Prostate gland (tissue), 2 donors: ENCODE measurements around the gene CPLANE2.

Experiments used
- POLR2AphosphoS5 ChIP-seq: sonication (generic); formaldehyde crosslinking; IDR thresholded peaks from one replicate; pipeline ENCODE4 v1.6.1; 2017; ENCODE audit warnings: antibody characterized with exemption
- TF ChIP-seq, protein P1 (sequence below), 4 experiments: fragments of 200-600 bp in 2 of 4; fragments of 450-650 bp in 2 of 4; sonication (generic) in 2 of 4; IDR thresholded peaks; 1 replicate in 3 of 4; 2 replicates in 1 of 4; pipeline ENCODE4 v1.5.1; 2016 to 2019; ENCODE audit warnings: antibody characterized with exemption in 4 of 4, mild to moderate bottlenecking in 2 of 4, moderate library complexity in 2 of 4

DNA sequence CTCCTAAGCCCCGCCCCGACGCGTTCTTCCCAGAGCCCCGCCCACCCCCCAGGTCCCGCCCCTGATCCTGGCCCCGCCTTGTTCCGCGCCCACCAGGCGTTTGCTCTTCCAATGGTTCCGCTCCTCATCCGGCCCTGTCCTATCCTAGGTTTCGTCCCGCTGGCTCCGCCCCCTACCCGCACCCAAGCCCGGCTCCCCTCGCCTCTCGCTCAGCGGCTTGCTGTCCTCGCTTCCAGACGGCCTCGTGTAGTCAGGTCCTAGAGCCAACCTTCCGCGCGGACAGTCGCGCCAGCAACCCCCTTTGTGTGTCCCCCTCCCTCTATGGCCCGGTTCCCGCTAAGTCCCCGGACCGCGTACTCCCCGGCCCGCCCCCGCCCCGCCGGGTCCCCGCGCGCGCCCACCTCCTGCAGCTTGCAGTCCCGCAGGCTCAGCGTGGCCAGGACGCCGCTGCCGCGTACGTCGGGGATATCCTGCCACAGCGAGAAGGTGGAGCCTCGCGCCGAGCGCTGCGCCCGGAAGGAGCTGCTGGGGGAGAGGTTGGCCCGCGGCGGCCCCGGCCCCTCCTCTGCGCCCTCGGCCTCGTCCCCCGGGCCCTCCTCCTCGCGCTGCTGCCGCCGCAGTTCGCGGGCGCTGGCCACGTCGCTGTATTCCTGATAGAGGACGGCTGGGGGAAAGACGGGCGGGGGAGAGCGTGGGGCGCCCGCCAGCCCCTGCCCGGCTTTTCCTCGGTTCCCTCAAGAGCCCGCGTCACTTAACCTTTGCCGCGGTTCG, 30.3 kb downstream of the CPLANE2 start:
- peak; percentile 81 for TF ChIP-seq POLR2AphosphoS5
- TF ChIP-seq, protein P1, sequence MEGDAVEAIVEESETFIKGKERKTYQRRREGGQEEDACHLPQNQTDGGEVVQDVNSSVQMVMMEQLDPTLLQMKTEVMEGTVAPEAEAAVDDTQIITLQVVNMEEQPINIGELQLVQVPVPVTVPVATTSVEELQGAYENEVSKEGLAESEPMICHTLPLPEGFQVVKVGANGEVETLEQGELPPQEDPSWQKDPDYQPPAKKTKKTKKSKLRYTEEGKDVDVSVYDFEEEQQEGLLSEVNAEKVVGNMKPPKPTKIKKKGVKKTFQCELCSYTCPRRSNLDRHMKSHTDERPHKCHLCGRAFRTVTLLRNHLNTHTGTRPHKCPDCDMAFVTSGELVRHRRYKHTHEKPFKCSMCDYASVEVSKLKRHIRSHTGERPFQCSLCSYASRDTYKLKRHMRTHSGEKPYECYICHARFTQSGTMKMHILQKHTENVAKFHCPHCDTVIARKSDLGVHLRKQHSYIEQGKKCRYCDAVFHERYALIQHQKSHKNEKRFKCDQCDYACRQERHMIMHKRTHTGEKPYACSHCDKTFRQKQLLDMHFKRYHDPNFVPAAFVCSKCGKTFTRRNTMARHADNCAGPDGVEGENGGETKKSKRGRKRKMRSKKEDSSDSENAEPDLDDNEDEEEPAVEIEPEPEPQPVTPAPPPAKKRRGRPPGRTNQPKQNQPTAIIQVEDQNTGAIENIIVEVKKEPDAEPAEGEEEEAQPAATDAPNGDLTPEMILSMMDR (IDR thresholded peaks at IDR 0.05) = no peak
